NT2/D1 (cell line): ENCODE data around the gene DOCK6.

ENCODE experiments used
- DNase-seq: peaks from one replicate; pipeline ENCODE4 v3.0.0-alpha.2; 2011; ENCODE audit warnings: low read depth, low spot score
- H3K27me3 ChIP-seq: 2 replicates; pipeline ENCODE4 v1.6.0; 2011; ENCODE audit warnings: mild to moderate bottlenecking; ENCODE audit not compliant: insufficient read length, insufficient read depth
- H3K36me3 ChIP-seq: 2 replicates; pipeline ENCODE4 v1.6.1; 2011; ENCODE audit warnings: mild to moderate bottlenecking, low read length, mixed read lengths; ENCODE audit not compliant: insufficient read depth, insufficient read length
- H3K4me1 ChIP-seq: 2 replicates; pipeline ENCODE4 v1.5.1; 2011; ENCODE audit not compliant: insufficient read depth, insufficient read length
- H3K4me3 ChIP-seq: 2 replicates; pipeline ENCODE4 v1.5.1; 2011; ENCODE audit warnings: low read depth; ENCODE audit not compliant: insufficient read length
- H3K9ac ChIP-seq: 2 replicates; pipeline ENCODE4 v1.6.0; 2011; ENCODE audit warnings: low read depth; ENCODE audit not compliant: insufficient read length
- H3K9me3 ChIP-seq: 2 replicates; pipeline ENCODE4 v1.5.1; 2011; ENCODE audit warnings: mild to moderate bottlenecking, low read length; ENCODE audit not compliant: insufficient read depth
- SUZ12 ChIP-seq: IDR thresholded peaks from 2 replicates; pipeline ENCODE4 v1.6.1; 2011; ENCODE audit not compliant: insufficient read length, insufficient read depth; ENCODE audit errors: extremely low read depth
- YY1 ChIP-seq: IDR thresholded peaks from 2 replicates; pipeline ENCODE4 v1.6.1; 2011; ENCODE audit not compliant: insufficient read length, insufficient read depth
- ZNF274 ChIP-seq: IDR thresholded peaks from 2 replicates; pipeline ENCODE4 v1.6.1; 2011; ENCODE audit warnings: mild to moderate bottlenecking, low read depth, low read length

DOCK6 gene

GRCh38 chr19:11172576-11172975 lies 89.7 kb downstream of the DOCK6 start:
- Histone ChIP-seq H3K9ac (no peak overlapping the region), H3K27me3 (no peaks in the 10 kb centered on the region), H3K4me1 (no peaks in the 10 kb centered on the region), H3K9me3 (no peaks in the 10 kb centered on the region), H3K4me3 (no peak overlapping the region), H3K36me3 (peaks cover 77% of the 10 kb centered on the region)
- TF ChIP-seq YY1 (no peak), SUZ12 (no peak), ZNF274 (no peak)
- DNase-seq, result no peak

- no peaks in the 10 kb centered on the region for H3K9me3 ChIP-seq
- no peaks in the 10 kb centered on the region for H3K27me3 ChIP-seq
- DNase-seq, result no peak
- no peak for TF ChIP-seq YY1
- TF ChIP-seq SUZ12, result no peak
- TF ChIP-seq ZNF274, result no peak
- peaks cover 74% of the 10 kb centered on the region for H3K36me3 ChIP-seq
- no peak overlapping the region for H3K9ac ChIP-seq
- H3K4me3 ChIP-seq, result no peak overlapping the region
- no peaks in the 10 kb centered on the region for H3K4me1 ChIP-seq
Measured at GRCh38 chr19:11171144-11171543, 91.2 kb downstream of the DOCK6 start.

GRCh38 chr19:11169896-11170678 lies 92.2 kb downstream of the DOCK6 start:
- Histone ChIP-seq H3K27me3 (no peaks in the 10 kb centered on the region), H3K36me3 (peaks cover 75% of the 10 kb centered on the region), H3K4me1 (no peaks in the 10 kb centered on the region), H3K9me3 (no peaks in the 10 kb centered on the region), H3K9ac (no peak overlapping the region), H3K4me3 (no peak overlapping the region)
- DNase-seq, result no peak
- TF ChIP-seq SUZ12 (no peak), ZNF274 (no peak), YY1 (no peak)

- H3K4me3 ChIP-seq, result no peak overlapping the region
- H3K36me3 ChIP-seq, result peaks cover 68% of the 10 kb centered on the region
- H3K4me1 ChIP-seq, result no peaks in the 10 kb centered on the region
- no peak overlapping the region for H3K9ac ChIP-seq
- TF ChIP-seq YY1 (no peak), ZNF274 (no peak), SUZ12 (no peak)
- H3K27me3 ChIP-seq, result no peaks in the 10 kb centered on the region
- no peak for DNase-seq
- H3K9me3 ChIP-seq, result no peaks in the 10 kb centered on the region
Measured at GRCh38 chr19:11168568-11168967, 93.8 kb downstream of the DOCK6 start.

GRCh38 chr19:11166281-11167142 lies 95.8 kb downstream of the DOCK6 start:
- Histone ChIP-seq H3K4me3 (no peak overlapping the region), H3K36me3 (peaks cover 55% of the 10 kb centered on the region), H3K4me1 (no peaks in the 10 kb centered on the region), H3K27me3 (no peaks in the 10 kb centered on the region), H3K9ac (no peak overlapping the region), H3K9me3 (no peaks in the 10 kb centered on the region)
- TF ChIP-seq YY1 (no peak), SUZ12 (no peak), ZNF274 (no peak)
- DNase-seq, result no peak

GRCh38 chr19:11165486-11166030 lies 96.8 kb downstream of the DOCK6 start:
- no peaks in the 10 kb centered on the region for H3K9me3 ChIP-seq
- peaks cover 49% of the 10 kb centered on the region for H3K36me3 ChIP-seq
- H3K27me3 ChIP-seq, result no peaks in the 10 kb centered on the region
- H3K4me3 ChIP-seq, result no peak overlapping the region
- no peaks in the 10 kb centered on the region for H3K4me1 ChIP-seq
- H3K9ac ChIP-seq, result no peak overlapping the region
- TF ChIP-seq YY1 (no peak), SUZ12 (no peak), ZNF274 (no peak)
- DNase-seq, result no peak
